DMS153 (cell line): Measurements from ENCODE around the gene IL36A.

ENCODE experiments used
- DNase-seq: peaks from one replicate; lab custom pipeline; 2025; lab: John Stamatoyannopoulos, UW

IL36A gene

DNA sequence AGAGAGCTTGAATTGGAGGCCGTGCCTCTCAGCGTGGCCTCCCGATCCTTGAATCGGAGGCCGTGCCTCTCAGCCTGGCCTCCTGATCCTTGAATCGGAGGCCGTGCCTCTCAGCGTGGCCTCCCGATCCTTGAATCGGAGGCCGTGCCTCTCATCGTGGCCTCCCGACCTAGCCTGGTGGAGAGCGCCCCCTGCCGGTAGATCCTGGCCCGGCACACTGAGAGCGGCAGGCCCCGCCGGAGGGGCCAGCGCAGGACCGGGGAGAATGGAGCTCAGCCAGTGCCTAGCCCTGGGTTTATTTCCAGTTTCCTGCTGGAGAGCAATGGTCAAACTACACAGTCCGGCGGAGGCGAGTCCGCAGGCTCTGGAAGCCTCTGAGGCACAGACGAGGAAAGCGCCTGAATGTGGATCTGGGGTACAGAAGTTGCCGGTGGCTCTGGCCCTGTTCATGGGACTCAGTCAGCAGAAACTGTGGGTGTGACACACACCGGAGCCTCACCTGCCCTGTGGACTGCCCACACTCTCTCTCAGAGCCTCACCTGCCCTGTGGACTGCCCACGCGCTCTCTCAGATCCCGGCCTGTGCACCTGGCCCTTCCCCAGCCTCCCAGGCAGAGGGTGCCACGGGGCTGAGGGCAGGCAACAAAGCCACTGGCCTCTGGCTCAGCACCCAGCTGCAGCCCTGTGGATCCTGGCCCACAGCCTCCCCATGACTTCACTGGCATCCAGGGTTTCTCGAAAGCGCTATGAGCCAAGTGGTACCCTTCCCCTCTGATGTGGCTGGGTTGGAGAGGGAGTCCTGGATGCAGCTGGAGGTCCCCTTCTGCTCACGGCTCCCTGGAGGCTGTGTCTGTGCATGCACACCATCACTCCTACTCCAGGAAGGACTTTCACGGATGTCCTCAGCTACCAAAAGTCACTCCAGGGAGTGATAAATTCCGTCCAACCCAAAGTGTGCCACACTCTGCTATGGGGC, 45.9 kb downstream of the IL36A start:
- DNase-seq: no peak

DNA sequence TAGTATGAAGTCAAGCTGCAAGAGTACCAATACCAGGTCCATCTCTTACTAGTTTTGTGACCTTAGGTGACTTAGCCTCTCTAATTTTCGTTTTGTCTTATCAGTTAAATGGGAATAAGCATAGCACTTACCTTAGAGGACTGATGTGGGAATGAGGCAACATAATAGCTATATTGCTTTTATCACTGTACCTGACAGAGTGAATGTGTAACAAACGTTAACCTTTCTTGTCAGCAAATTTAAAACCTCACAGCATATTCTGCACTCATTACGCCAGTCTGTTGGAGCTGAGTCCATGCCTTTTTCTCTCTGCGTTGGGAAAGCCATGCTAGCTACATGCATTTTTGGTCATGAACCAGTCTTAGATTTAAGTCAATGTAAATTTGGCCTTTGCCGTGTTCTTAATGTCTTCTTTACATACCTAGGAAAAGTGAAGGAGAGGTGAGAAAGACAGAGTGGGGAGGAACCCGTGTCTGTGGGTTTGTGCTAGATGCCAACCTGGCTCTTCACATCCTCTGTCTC, 47.2 kb downstream of the IL36A start, which contains the start of gene IL36B:
Gene IL36B (minus strand): TSS at position 472 of the 522 bp plus-strand sequence.
- DNase-seq: no peak

DNA sequence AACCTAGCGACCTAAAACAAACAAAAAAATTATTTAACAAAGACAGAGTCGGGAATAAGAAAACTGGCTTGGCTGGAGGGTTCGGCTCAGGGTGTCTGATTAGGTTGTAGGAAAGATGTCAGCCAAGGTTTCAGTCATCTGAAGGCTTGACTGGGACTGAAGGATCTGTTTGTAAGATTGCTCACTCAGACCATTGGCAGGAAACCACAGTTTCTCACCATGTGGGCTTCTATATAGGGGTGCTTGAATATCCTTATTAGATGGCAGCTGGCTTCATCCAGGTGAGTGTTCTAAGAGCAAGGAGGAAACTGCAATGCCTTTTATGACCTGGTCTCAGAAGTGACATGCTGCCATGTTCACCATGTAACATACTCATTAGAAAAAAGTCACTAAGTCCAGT, 48.4 kb downstream of the IL36A start:
- no peak for DNase-seq

DNA sequence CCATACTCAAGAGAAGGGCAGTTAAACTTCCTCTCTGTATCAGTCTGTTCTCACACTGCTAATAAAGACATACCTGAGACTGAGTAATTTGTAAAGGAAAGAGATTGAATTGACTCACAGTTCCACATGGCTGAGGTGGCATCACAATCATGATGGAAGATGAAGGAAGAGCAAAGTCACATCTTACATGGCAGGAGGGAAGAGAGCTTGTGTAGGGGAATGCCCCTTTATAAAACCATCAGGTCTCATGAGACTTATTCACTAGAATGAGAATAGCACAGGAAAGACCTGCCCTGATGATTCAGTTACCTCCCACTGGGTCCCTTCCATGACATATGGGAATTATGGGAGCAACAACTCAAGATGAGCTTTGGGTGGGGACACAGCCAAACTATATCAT, 48.8 kb downstream of the IL36A start:
- no peak for DNase-seq

DNA sequence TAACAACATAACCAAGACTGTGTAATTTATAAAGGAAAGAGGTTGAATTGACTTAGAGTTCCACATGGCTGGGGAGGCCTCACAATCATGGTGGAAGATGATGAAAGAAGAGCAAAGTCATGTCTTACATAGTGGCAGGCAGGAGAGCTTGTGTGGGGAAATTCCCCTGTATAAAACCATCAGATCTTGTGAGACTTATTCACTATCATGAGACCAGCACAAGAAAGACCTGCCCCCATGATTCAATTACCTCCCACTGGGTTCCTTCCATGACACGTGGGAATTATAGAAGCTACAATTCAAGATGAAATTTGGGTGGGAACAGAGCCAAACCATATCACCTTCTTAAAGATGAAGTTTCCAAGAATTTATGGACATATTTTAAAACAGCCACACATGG, 51.3 kb downstream of the IL36A start:
- DNase-seq: no peak

DNA sequence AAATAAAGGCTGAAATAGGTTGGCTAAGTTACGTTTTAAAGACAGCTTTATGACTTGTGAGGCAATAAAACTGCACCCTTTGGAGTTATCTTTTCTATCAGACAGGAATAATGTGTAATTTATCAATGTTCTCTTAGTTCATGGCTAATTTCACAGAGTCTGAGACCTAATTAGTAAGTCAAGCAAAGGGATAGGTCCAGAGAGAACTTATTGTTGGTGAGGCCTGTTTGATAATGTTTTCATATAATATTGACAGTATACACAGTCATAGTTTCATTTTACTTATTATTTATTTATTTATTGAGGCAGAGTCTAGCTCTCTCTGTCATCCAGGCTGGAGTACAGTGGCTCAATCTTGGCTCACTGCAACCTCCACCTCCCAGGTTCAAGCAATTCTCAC, 51.9 kb downstream of the IL36A start:
- no peak for DNase-seq
